Lung (tissue), 12 donors: ENCODE results near the gene IZUMO3. TPM values are rescaled to one million over a fixed set of nuclear protein-coding genes. Genes with fewer than 3 reads are reported as not detected.

Experiments used
- ATAC-seq: fragments of 200-7000 bp; cut with Tn5 transposase; one replicate; pipeline ENCODE4 v1.9.1; 2020; ENCODE audit warnings: moderate number of reproducible peaks; ENCODE audit not compliant: insufficient read depth, low FRiP score
- DNase-seq, 3 donors: peaks; one replicate each; pipeline ENCODE4 v3.0.0-alpha.2; 2013 to 2017
- H3K27ac ChIP-seq, 2 donors: one replicate each; pipeline ENCODE4 v1.5.1; 2013; ENCODE audit warnings: mild to moderate bottlenecking in 2 of 2, moderate library complexity in 2 of 2, control low read depth in 1 of 2, inconsistent platforms in 1 of 2, low read depth in 1 of 2, low read length in 1 of 2
- H3K27me3 ChIP-seq, 3 donors: one replicate each; pipeline ENCODE4 v1.5.1; 2013; ENCODE audit warnings: low read length in 2 of 3; ENCODE audit not compliant: control insufficient read depth in 3 of 3, insufficient read depth in 3 of 3
- H3K36me3 ChIP-seq, 4 donors: one replicate each; pipeline ENCODE4 v1.5.1; 2013; ENCODE audit warnings: low read length in 4 of 4, mild to moderate bottlenecking in 1 of 4, moderate library complexity in 1 of 4; ENCODE audit not compliant: control insufficient read depth in 4 of 4, insufficient read depth in 4 of 4
- H3K4me1 ChIP-seq, 5 donors: one replicate each; pipeline ENCODE4 v1.5.1; 2013; ENCODE audit warnings: low read length in 5 of 5, mild to moderate bottlenecking in 2 of 5, moderate library complexity in 1 of 5; ENCODE audit not compliant: control insufficient read depth in 5 of 5, insufficient read depth in 5 of 5
- H3K4me3 ChIP-seq: one replicate; pipeline ENCODE4 v1.5.1; 2013; ENCODE audit warnings: mild to moderate bottlenecking, control low read depth, moderate library complexity
- H3K9ac ChIP-seq, 2 donors: one replicate each; pipeline ENCODE4 v1.5.1; 2013; ENCODE audit warnings: low read length in 2 of 2, control low read depth in 1 of 2; ENCODE audit not compliant: insufficient read depth in 1 of 2
- H3K9me3 ChIP-seq, 4 donors: one replicate each; pipeline ENCODE4 v1.5.1; 2013; ENCODE audit warnings: low read length in 3 of 4, mild to moderate bottlenecking in 1 of 4, moderate library complexity in 1 of 4; ENCODE audit not compliant: control insufficient read depth in 4 of 4, insufficient read depth in 3 of 4
- WGBS, 2 donors: extraction: QIAGEN DNeasy Blood & Tissue Kit; methylation state at CpG; one replicate each; pipeline ENCODE4 v1.1.7; 2013; 5-methylcytosine and 5-hydroxymethylcytosine counted together
- polyA plus RNA-seq, 2 donors: library from polyadenylated mRNA; stranded (reverse); fragments of 200-250 nt; gene quantifications; one replicate each; pipeline ENCODE4 v1.2.1, GENCODE V29; 2013
- total RNA-seq, 2 donors: library from RNA; depleted of rRNA in 1 of 2; stranded (reverse); fragments of >200 nt in 1 of 2; gene quantifications; one replicate each; pipeline ENCODE4 v1.2.1, GENCODE V29; 2014 to 2021
- TF ChIP-seq, protein P1 (sequence below): IDR thresholded peaks from 2 replicates; pipeline ENCODE4 v1.5.1; 2012; ENCODE audit warnings: mild to moderate bottlenecking; ENCODE audit errors: control extremely low read depth, extremely low read depth
- donor health status: control.
- donor health status: control.
- donor health status: Bipolar disorder and iron deficiency.
- donor health status: healthy.
- donor health status: DM: yes; HTN: yes; CAD: no.

IZUMO3 gene
- total and polyA plus RNA-seq, 4 donors = not detected

DNA sequence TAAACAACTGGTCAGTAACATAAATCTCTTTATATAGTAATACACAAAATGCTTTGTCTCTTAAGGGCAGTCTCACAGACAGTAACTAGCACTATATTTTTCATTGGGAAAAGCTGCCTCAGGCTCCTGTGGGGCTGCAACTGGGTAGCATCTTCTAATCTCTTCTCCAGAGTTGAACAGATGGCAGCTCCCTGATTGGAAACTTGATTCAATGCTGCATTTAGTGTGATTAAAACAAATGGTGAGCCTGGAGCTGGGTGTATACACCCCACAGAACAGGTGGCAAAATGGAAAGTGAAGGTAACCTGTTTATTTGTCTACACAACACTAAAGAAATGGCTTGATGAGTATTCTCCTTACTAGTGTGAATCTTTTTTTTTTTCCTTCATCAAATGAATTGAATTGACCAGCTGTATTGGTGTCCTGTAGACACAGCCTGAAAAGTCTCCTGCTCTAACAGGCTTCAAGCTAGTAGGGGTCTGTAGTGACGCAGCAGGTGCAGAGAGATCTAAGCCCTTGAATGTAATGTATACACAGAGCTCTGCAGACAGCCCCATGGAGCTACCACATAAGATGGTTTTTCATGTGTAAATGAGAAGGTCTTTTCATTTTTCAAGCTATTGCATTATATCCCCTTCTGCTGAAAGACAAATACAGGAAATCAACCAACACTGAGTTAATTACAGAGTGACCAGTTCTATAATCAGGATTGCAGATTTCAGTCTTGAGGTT, 43.3 kb downstream of the IZUMO3 start:
- Histone ChIP-seq H3K4me1 (no peaks in the 10 kb centered on the region), H3K9ac (no peak overlapping the region), H3K27me3 (no peaks in the 10 kb centered on the region), H3K9me3 (peaks cover 0 to 2% (median 0%) of the 10 kb centered on the region in 4 donors), H3K36me3 (no peaks in the 10 kb centered on the region), H3K27ac (no peak overlapping the region), H3K4me3 (no peak overlapping the region)
- WGBS, 2 donors = 88 to 89% methylated on average over 1 of the region's 1 CpG
- TF ChIP-seq, protein P1, sequence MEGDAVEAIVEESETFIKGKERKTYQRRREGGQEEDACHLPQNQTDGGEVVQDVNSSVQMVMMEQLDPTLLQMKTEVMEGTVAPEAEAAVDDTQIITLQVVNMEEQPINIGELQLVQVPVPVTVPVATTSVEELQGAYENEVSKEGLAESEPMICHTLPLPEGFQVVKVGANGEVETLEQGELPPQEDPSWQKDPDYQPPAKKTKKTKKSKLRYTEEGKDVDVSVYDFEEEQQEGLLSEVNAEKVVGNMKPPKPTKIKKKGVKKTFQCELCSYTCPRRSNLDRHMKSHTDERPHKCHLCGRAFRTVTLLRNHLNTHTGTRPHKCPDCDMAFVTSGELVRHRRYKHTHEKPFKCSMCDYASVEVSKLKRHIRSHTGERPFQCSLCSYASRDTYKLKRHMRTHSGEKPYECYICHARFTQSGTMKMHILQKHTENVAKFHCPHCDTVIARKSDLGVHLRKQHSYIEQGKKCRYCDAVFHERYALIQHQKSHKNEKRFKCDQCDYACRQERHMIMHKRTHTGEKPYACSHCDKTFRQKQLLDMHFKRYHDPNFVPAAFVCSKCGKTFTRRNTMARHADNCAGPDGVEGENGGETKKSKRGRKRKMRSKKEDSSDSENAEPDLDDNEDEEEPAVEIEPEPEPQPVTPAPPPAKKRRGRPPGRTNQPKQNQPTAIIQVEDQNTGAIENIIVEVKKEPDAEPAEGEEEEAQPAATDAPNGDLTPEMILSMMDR = no peak
- ATAC-seq (no peak), DNase-seq (no peak)

DNA sequence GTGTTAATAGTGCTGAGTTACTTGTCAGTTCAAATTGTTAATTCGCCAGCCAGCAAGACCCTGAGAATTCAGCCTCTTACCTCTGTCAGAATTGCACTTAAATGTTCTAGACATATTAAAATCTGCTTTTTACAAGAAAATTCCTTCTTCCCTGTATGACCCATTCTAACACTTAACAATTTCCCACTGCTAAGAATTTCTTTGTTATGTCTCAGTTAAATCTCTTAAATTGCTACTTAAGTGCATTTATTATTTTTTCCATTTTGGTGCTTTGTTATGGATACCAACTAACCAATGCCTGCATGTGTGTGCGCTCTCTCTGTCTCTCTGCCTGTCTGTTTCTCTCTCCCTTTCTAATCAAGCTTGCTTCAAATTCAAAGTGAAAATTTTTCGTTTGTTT, 44.9 kb downstream of the IZUMO3 start:
- Histone ChIP-seq H3K27me3 (no peaks in the 10 kb centered on the region), H3K9me3 (peaks cover 0 to 2% (median 0%) of the 10 kb centered on the region in 4 donors), H3K27ac (no peak overlapping the region), H3K36me3 (no peaks in the 10 kb centered on the region), H3K4me3 (no peak overlapping the region), H3K4me1 (no peaks in the 10 kb centered on the region), H3K9ac (no peak overlapping the region)
- WGBS, 2 donors = 73 to 80% methylated on average over 3 of the region's 3 CpGs
- no peak for DNase-seq
- ATAC-seq = no peak
- TF ChIP-seq, protein P1 = no peak

DNA sequence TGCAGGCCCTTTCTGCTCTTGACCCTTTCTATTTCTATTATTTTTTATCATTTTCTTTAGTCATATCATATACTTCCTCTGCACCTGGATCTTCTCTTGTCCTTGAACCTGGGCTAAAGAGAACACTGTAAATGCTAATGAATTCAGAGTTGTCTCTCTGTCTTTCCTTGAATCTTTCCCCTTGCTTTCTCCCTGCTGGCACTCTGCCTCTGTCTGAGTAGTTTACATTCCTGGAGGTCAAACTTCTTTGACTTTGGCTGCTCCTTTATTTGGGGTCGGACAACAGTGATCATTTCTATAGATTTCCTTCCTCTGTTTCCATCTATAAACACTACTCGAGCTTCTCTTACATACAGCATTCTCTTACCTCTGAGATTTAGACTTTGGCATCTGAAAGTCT, 47.1 kb downstream of the IZUMO3 start:
- TF ChIP-seq, protein P1 = no peak
- 26 to 50% methylated on average over 2 of the region's 2 CpGs for WGBS, 2 donors
- Histone ChIP-seq H3K4me1 (no peaks in the 10 kb centered on the region), H3K9me3 (no peaks in the 10 kb centered on the region), H3K4me3 (no peak overlapping the region), H3K27me3 (no peaks in the 10 kb centered on the region), H3K36me3 (no peaks in the 10 kb centered on the region), H3K27ac (no peak overlapping the region), H3K9ac (no peak overlapping the region)
- no peak for DNase-seq
- no peak for ATAC-seq

DNA sequence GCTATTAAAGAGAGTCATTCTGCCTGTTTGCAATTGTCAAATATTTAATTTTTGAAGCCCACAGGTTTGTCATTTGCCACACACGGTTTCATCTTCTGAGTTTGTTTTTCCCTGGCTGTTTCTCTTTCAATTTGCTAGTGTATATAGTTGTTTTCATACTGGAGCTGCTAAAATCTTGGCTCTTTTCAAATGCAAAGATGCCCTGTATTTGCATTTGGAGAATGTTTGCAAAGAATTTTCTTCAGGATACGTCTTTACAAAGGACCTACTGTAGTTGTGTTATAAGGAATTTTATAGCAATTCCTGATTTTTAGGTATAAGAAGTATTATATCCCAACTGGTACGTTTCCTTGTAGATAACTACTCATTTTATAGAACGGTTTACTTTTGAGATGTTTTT, 48.0 kb downstream of the IZUMO3 start:
- DNase-seq (no peak), ATAC-seq (no peak)
- H3K27me3 ChIP-seq = no peaks in the 10 kb centered on the region
- no peaks in the 10 kb centered on the region for H3K36me3 ChIP-seq
- no peak overlapping the region for H3K4me3 ChIP-seq
- H3K4me1 ChIP-seq = no peaks in the 10 kb centered on the region
- H3K9me3 ChIP-seq = no peaks in the 10 kb centered on the region
- WGBS, 2 donors = 63 to 76% methylated on average over 4 of the region's 4 CpGs
- H3K9ac ChIP-seq = no peak overlapping the region
- TF ChIP-seq, protein P1 = no peak
- H3K27ac ChIP-seq = no peak overlapping the region
